GM18499 (cell line): ENCODE measurements around the gene HERC5.
"Not testable (repeated sequence)": the region's sequence is repeated elsewhere in the genome, so short reads cannot be mapped to it uniquely, and the experiment has no call there.

ENCODE experiments used
- ATAC-seq: cut with Tn5 transposase; IDR thresholded peaks from one replicate; pipeline ENCODE4 v1.9.1; 2021; ENCODE audit warnings: moderate number of reproducible peaks; ENCODE audit not compliant: insufficient read depth, unreplicated experiment

Gene HERC5

GRCh38 chr4:88456670-88457306 lies at the start of gene HERC5:
Gene HERC5 (plus strand): TSS chr4:88457119. CDS start chr4:88457270, 151 bp downstream.
- peak; percentile 86 for ATAC-seq

- no peak for ATAC-seq
Measured at GRCh38 chr4:88409206-88409605, 47.7 kb upstream of the HERC5 start.

- no peak for ATAC-seq
Measured at GRCh38 chr4:88409789-88410188, 47.1 kb upstream of the HERC5 start.

GRCh38 chr4:88411491-88412096 lies 45.3 kb upstream of the HERC5 start:
- no peak for ATAC-seq

- no peak for ATAC-seq
Measured at GRCh38 chr4:88413801-88414200, 43.1 kb upstream of the HERC5 start.

- no peak for ATAC-seq
Measured at GRCh38 chr4:88414755-88415154, 42.2 kb upstream of the HERC5 start.

- no peak for ATAC-seq
Measured at GRCh38 chr4:88415982-88416381, 40.9 kb upstream of the HERC5 start.

- ATAC-seq, result no peak
Measured at GRCh38 chr4:88418411-88418810, 38.5 kb upstream of the HERC5 start.

GRCh38 chr4:88419874-88420273 lies 37.0 kb upstream of the HERC5 start:
- no peak for ATAC-seq

- ATAC-seq, result no peak
Measured at GRCh38 chr4:88420844-88421243, 36.1 kb upstream of the HERC5 start.

- ATAC-seq, result no peak
Measured at GRCh38 chr4:88422403-88422802, 34.5 kb upstream of the HERC5 start.

- ATAC-seq, result no peak
Measured at GRCh38 chr4:88429401-88429800, 27.5 kb upstream of the HERC5 start.

GRCh38 chr4:88435987-88436693 lies 20.8 kb upstream of the HERC5 start:
- no peak for ATAC-seq

- ATAC-seq, result not testable (repeated sequence)
Measured at GRCh38 chr4:88437873-88438272, 19.0 kb upstream of the HERC5 start.

GRCh38 chr4:88439161-88439760 lies 17.7 kb upstream of the HERC5 start:
- no peak for ATAC-seq

- no peak for ATAC-seq
Measured at GRCh38 chr4:88440146-88440545, 16.8 kb upstream of the HERC5 start.

GRCh38 chr4:88441696-88442095 lies 15.2 kb upstream of the HERC5 start:
- no peak for ATAC-seq

- no peak for ATAC-seq
Measured at GRCh38 chr4:88442689-88443191, 14.2 kb upstream of the HERC5 start.

GRCh38 chr4:88443486-88443885 lies 13.4 kb upstream of the HERC5 start:
- ATAC-seq, result no peak

- no peak for ATAC-seq
Measured at GRCh38 chr4:88445252-88445651, 11.7 kb upstream of the HERC5 start.

GRCh38 chr4:88446124-88446523 lies 10.8 kb upstream of the HERC5 start:
- no peak for ATAC-seq
